NCI-H524 treated with DMSO at 0.1 percent for 48 hours (cell line): ENCODE measurements around the gene ZCCHC10.
A peak's percentile ranks its signal among the peaks of the same experiment; 100 is the strongest.
"Not testable (repeated sequence)": the region's sequence is repeated elsewhere in the genome, so short reads cannot be mapped to it uniquely, and the experiment has no call there.

Source experiments
- DNase-seq: peaks from one replicate; lab custom pipeline; 2025; lab: John Stamatoyannopoulos, UW

ZCCHC10 gene

GRCh38 chr5:133025804-133026663 is at the start of gene ZCCHC10:
Gene ZCCHC10, minus strand, starts transcription at chr5:133026549. Its CDS starts 12 bp downstream, at chr5:133026537.
- DNase-seq = peak; percentile 45

- DNase-seq = no peak
Measured at GRCh38 chr5:133075572-133076536, 49.5 kb upstream of the ZCCHC10 start.

- DNase-seq = no peak
Measured at GRCh38 chr5:133072021-133072420, 45.7 kb upstream of the ZCCHC10 start.

GRCh38 chr5:133066045-133066444 is 39.7 kb upstream of the ZCCHC10 start:
- DNase-seq = no peak

- DNase-seq = no peak
Measured at GRCh38 chr5:133065471-133065870, 39.1 kb upstream of the ZCCHC10 start.

- no peak for DNase-seq
Measured at GRCh38 chr5:133063965-133064364, 37.6 kb upstream of the ZCCHC10 start.

GRCh38 chr5:133062276-133062675 is 35.9 kb upstream of the ZCCHC10 start:
- DNase-seq = no peak

- peak; percentile 85 for DNase-seq
Measured at GRCh38 chr5:133059621-133060020, 33.3 kb upstream of the ZCCHC10 start.

- DNase-seq = no peak
Measured at GRCh38 chr5:133056891-133057290, 30.5 kb upstream of the ZCCHC10 start.

GRCh38 chr5:133054697-133055471 is 28.5 kb upstream of the ZCCHC10 start:
- DNase-seq = no peak

GRCh38 chr5:133053448-133053847 is 27.1 kb upstream of the ZCCHC10 start:
- DNase-seq = no peak

GRCh38 chr5:133052317-133053175 is 26.2 kb upstream of the ZCCHC10 start:
- DNase-seq = no peak

- peak; percentile 84 for DNase-seq
Measured at GRCh38 chr5:133051542-133052316, 25.4 kb upstream of the ZCCHC10 start, which contains the start of gene HSPA4. Gene HSPA4, plus strand, starts transcription at chr5:133052013. Its CDS starts 238 bp downstream, at chr5:133052251.

GRCh38 chr5:133051061-133051541 is 24.8 kb upstream of the ZCCHC10 start:
- peak; percentile 26 for DNase-seq

GRCh38 chr5:133050521-133050920 is 24.2 kb upstream of the ZCCHC10 start:
- no peak for DNase-seq

- no peak for DNase-seq
Measured at GRCh38 chr5:133049726-133050048, 23.3 kb upstream of the ZCCHC10 start.

GRCh38 chr5:133048993-133049725 is 22.8 kb upstream of the ZCCHC10 start:
- DNase-seq = no peak

- no peak for DNase-seq
Measured at GRCh38 chr5:133047404-133047803, 21.1 kb upstream of the ZCCHC10 start.

- not testable (repeated sequence) for DNase-seq
Measured at GRCh38 chr5:133046560-133046959, 20.2 kb upstream of the ZCCHC10 start.
